Breast epithelium (tissue), 3 donors: ENCODE measurements around the gene COL8A2.

Source experiments
- CTCF ChIP-seq, 3 donors: fragments of 450-650 bp; IDR thresholded peaks; one replicate each; pipeline ENCODE4 v1.5.1; 2016 to 2017; ENCODE audit warnings: antibody characterized with exemption in 3 of 3, mild to moderate bottlenecking in 3 of 3, moderate library complexity in 3 of 3
- POLR2A ChIP-seq: fragments of 450-650 bp; IDR thresholded peaks from one replicate; pipeline ENCODE4 v1.6.1; 2016; ENCODE audit warnings: antibody characterized with exemption, mild to moderate bottlenecking, moderate library complexity
- POLR2AphosphoS5 ChIP-seq, 3 donors: sonication (generic); formaldehyde crosslinking; IDR thresholded peaks; one replicate each; pipeline ENCODE4 v1.6.1; 2017; ENCODE audit warnings: antibody characterized with exemption in 3 of 3

GRCh38 chr1:36062315-36062714 lies 62.7 kb downstream of the COL8A2 start:
- no peak for TF ChIP-seq CTCF (IDR thresholded peaks at IDR 0.05)
- no peak for TF ChIP-seq POLR2A
- TF ChIP-seq POLR2AphosphoS5 (IDR thresholded peaks at IDR 0.05): no peak
